ENCODE measurements around the gene TMEM151A. TPM values are rescaled to one million over a fixed set of nuclear protein-coding genes. Genes with fewer than 3 reads are reported as not detected.
A peak's percentile ranks its signal among the peaks of the same experiment; 100 is the strongest.

Gene TMEM151A
- total RNA-seq, 1 donor from 2014 or later: not detected

GRCh38 chr11:66283461-66284105, 8.1 kb upstream of the TMEM151A start:
- DNase-seq (ENCODE audit: low spot score): no peak

DNA sequence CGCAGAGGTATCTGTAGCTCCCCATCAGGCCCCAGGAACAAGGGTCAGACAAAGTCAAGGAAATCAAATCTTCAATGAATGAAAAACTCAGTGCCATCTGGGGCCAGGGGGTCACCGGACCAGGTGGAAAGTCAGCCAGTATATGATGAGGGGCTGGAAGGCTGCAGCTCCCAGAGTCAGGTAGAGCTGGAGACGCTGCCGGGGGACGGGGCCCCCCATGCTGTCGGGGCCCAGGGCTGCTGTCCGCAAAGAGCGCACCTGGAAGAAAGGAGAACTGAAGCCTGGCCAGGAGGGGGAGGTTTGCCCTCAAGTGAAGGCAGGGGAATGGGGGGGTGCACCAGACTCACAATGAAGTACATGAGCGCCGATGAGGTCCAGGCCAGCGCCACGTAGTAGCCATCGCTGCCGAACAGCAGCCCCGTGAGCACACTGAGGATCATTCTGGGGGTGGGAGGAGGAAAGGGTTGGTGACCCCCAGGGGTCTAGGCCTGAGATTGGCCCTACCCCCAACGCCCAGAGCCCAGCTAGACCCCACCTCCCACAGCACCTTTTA, 7.1 kb upstream of the TMEM151A start:
- DNase-seq (ENCODE audit: low spot score): no peak

GRCh38 chr11:66285250-66285947, 6.3 kb upstream of the TMEM151A start:
- no peak for DNase-seq (ENCODE audit: low spot score)

GRCh38 chr11:66286699-66287098, 5.0 kb upstream of the TMEM151A start:
- DNase-seq (ENCODE audit: low spot score): no peak

DNA sequence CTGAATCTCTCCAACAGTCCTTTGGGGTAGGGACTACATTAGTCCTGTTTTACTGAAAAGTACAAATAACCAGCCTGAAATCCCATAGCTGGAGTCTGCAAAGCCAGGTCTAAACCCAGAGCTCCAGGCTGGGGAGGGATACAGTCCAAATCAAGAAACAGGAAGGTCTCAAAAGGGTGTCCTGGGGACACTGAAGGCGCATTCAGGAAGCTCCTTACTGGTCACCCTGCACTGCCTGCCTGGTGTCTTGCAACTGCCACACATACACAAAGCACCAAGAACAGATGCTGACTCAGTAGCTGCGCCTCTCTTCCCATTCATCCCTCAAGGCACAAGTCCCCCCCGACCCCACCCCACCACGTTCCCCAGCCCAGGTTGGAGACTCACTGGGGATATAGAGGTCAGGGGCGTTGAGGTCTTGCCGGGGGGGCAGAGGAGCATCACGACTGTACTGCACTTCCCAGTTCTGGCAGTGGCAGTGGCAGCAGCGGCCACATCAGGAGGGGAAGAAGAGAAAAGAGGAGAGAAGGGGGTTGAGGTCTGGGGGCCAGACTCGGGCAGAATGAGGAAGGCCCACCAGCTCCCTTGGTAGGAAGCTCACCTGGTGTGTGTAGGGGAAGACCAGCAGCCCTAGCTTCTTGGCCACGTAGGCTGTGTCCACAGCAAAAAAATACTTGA, 4.3 kb upstream of the TMEM151A start:
- no peak for DNase-seq (ENCODE audit: low spot score)

DNA sequence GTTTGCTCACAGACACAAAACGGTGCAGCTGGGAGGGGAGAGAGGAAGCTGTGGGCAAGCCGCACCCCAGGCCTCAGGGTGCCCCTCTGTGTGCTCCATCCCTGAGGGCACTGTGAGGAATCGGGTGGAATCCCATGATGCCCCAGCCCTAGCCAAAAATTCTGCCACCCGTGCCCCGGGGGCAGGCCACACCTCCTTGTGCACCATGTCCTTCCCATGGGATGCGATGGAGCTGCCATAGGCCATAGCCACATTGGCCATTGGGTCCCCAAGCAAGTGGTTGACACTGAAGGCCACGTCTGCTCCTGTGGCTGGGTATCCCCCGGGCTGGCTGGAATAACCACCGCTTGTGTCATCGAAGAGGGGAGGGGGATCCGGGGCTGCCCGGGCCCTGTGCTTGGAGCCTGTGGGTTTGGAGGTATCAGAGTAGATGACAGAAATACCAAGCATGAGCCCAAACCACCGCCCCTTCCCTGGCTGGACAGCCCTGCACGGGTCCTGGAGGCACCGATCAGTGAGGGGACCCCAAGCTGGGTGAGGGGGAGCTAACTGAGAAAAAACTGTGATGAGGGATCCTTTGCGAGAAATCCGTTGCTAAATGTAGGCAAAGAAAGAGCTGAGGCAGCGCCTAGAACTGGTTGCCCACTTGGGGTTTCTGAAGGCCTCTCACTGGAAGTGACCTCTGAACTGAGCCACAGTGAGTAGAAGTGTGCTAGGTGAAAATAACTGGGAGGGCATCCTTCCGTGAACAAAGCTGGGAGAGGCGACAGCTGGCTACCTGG, 3.6 kb upstream of the TMEM151A start:
- DNase-seq (ENCODE audit: low spot score): no peak

GRCh38 chr11:66288671-66289547, 2.8 kb upstream of the TMEM151A start, which contains the start of gene YIF1A:
Gene YIF1A, minus strand, starts transcription at chr11:66289143. Its CDS starts 158 bp downstream, at chr11:66288985.
- DNase-seq (ENCODE audit: low spot score): peak; percentile 99

DNA sequence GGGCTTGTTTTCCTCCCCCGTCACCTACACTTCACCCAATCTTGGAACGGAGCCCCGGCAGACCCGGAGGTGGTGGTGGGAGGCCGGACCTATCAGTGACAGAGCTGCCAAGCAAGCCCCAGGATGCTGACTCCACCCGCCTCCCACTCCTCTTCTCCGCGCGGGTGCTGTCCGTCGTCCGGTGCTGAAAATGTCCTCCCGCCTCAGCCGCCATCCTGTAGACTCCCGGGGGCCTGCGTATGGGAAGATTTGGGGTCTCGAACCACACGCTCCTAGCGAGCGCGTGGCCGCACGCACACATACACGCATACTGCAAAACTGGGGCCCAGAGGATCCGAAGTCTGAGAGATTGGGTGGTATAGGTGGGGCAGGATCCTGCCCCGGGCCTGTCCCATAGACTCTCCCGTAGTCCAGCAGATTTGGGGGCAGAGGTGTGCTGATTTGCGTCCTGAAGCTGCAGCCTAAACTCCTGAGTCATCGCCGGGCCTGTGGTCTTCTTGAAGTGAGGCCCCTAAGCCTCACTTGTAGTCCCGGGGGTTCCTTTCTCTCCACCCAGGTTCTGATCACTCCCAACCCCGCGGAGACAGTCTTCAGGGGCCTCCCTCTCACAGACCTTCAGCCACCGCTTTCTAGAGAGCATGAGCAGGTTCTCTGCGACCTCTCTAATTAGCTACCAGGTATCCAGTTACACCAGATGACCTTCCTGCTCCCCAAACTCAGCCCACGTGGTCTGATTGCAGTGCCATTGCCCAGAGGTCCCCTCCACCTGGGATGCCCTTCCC, 2.0 kb upstream of the TMEM151A start:
- DNase-seq (ENCODE audit: low spot score): no peak

GRCh38 chr11:66290330-66290621, 1.4 kb upstream of the TMEM151A start:
- no peak for DNase-seq (ENCODE audit: low spot score)

DNA sequence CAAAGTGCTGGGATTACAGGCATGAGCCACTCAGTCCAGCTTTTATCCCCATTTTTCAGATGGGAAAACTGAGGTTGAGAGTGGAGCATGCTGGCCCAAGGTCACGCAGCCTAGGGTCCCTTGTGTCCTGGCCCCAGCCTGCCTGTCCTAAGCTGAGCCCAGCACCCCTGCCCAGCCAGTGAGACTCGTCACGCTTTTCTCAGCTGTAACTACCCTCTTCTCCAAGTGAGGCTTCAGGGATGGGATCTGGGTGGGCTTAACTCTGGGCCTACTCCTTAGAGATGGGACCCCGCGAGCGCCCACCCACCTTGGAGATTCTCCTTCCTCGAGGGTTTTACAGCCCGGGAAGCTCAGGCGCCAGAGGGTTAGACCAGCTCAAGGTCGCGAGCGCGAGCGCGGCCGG, 390 bp upstream of the TMEM151A start:
- DNase-seq (ENCODE audit: low spot score): no peak

GRCh38 chr11:66292543-66293332, 1.0 kb downstream of the TMEM151A start:
- no peak for DNase-seq (ENCODE audit: low spot score)

DNA sequence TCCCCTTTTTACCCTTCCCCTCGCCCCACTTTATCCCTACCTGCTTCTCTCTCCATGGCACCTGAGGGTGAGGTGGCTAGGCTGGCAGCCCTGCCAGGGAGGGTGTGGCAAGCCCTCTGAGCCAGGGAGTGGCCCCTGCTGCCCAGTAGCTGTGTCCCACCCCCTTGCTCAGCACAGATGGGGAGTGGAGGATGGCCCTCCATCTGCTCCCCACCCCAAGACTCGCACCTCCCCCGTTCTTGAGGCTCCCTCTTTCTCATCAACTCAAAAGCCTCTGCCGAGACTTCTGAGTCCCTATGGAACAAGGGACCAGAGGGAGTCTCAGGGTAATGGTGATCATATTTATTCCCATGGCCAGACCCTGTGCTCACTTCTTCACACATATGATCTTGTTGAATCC, 1.7 kb downstream of the TMEM151A start:
- no peak for DNase-seq (ENCODE audit: low spot score)

DNA sequence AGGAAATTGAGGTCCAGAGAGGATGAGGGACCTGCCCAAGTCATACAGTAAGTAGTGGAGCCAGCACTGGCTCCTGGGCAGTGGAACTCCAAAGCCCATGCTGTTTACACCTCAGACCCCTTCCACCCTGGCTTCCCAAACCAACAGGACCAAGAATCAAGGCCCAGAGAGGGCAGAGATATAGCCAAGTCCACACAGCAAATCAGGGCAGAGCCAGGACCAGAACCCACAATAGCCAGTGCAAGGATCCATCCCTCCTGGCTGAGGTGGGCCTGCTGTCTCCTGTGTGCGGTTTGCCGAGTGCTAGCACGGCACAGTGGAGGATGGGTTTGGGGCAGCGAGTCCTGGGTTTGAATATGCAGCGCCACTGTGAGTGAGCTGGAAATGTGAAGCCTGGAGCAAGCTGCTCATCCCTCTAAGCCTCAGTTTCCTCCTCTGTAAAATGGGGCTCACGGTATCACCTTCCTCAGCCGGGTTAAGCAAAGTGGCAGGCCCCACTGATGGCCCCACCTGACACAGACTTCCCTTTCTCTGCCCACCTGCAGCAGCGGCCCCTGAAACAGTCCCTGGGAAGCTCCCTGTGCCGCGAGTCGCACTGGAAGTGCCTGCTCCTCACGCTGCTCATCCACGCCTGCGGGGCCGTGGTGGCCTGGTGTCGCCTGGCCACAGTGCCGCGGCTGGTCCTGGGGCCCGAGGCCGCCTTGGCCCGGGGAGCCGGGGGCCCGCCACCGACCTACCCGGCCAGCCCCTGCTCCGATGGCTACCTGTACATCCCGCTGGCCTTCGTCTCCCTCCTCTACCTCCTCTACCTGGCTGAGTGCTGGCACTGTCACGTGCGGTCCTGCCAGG, 2.3 kb downstream of the TMEM151A start:
- DNase-seq (ENCODE audit: low spot score): no peak

DNA sequence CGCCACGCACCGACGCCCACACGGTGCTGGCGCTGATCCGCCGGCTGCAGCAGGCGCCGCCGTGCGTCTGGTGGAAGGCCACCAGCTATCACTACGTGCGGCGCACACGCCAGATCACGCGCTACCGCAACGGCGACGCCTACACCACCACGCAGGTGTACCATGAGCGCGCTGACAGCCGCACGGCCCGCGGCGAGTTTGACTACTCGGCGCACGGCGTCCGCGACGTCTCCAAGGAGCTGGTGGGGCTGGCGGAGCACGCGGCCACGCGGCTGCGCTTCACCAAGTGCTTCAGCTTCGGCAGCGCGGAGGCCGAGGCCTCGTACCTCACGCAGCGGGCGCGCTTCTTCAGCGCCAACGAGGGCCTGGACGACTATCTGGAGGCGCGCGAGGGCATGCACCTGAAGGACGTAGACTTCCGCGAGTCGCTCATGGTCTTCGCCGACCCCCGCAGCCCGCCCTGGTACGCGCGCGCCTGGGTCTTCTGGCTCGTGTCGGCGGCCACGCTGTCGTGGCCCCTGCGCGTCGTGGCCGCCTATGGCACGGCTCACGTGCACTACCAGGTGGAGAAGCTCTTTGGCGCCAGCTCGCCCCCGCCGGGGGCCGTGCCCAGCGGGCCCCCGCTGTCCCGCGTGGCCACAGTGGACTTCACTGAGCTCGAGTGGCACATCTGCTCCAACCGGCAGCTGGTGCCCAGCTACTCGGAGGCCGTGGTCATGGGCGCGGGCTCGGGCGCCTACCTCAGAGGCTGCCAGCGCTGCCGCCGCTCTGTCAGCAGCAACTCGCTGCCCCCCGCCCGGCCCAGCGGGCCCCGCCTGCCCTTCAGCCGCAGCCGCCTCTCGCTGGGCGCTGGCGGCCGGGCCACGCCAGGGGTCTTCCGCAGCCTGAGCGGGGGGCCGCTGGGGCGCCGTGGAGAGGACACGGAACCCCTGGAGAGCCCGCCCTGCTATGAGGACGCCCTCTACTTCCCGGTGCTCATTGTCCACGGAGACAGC, 3.2 kb downstream of the TMEM151A start:
- no peak for DNase-seq (ENCODE audit: low spot score)

GRCh38 chr11:66297610-66298009, 5.9 kb downstream of the TMEM151A start:
- DNase-seq (ENCODE audit: low spot score): no peak

DNA sequence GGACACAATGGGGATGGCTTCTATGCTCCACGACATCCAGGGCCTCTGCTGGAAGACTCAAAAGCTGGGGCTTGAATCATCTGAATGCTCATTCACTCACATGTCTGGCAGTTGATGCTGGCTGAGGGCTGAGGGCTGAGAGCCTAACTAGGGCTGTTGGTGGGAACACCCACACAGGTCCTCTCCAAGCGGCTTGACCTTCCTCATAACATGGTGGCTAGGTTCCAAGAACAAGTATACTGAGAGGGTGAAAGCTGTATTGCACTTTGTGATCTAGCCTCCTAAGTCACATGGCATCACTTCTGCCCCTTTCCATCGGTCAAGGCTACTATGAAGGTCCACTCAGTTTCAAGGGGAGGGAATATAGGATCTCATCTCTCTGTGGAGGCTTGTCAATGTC, 7.5 kb downstream of the TMEM151A start:
- DNase-seq (ENCODE audit: low spot score): no peak

- no peak for DNase-seq (ENCODE audit: low spot score)
Observed at GRCh38 chr11:66302656-66303055, 11.0 kb downstream of the TMEM151A start.
